ENCODE results near the gene SLC26A9.
"Not testable (repeated sequence)": the region's sequence is repeated elsewhere in the genome, so short reads cannot be mapped to it uniquely, and the experiment has no call there.

Gene SLC26A9

DNA sequence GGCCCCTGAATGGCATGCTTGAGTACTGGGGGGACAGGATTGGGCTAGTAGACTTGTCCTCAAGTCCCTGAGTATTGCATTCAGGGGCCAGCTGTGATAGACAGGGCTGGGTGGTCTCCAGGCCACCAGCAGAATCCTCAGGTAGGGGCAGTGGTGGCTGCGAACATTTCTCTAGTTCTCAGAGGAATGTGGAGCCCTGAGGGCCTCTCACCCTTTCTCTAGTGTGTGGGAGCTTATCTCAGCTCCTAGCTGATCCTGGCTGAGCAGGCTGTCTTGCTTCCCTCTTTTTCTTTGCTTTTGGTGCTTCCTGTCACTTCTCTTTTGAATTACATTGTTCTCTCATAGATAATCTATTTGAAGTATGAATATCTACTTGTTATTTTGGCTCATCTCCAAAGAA lies 63.3 kb downstream of the SLC26A9 start:
- TF ChIP-seq, protein P1, sequence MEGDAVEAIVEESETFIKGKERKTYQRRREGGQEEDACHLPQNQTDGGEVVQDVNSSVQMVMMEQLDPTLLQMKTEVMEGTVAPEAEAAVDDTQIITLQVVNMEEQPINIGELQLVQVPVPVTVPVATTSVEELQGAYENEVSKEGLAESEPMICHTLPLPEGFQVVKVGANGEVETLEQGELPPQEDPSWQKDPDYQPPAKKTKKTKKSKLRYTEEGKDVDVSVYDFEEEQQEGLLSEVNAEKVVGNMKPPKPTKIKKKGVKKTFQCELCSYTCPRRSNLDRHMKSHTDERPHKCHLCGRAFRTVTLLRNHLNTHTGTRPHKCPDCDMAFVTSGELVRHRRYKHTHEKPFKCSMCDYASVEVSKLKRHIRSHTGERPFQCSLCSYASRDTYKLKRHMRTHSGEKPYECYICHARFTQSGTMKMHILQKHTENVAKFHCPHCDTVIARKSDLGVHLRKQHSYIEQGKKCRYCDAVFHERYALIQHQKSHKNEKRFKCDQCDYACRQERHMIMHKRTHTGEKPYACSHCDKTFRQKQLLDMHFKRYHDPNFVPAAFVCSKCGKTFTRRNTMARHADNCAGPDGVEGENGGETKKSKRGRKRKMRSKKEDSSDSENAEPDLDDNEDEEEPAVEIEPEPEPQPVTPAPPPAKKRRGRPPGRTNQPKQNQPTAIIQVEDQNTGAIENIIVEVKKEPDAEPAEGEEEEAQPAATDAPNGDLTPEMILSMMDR (IDR thresholded peaks at IDR 0.05; ENCODE audit: low read depth, low read length, missing control alignments), result no peak
- no peak overlapping the region for H3K4me3 ChIP-seq (ENCODE audit: low read depth, low read length)
- DNase-seq (ENCODE audit: low read depth), result no peak

DNA sequence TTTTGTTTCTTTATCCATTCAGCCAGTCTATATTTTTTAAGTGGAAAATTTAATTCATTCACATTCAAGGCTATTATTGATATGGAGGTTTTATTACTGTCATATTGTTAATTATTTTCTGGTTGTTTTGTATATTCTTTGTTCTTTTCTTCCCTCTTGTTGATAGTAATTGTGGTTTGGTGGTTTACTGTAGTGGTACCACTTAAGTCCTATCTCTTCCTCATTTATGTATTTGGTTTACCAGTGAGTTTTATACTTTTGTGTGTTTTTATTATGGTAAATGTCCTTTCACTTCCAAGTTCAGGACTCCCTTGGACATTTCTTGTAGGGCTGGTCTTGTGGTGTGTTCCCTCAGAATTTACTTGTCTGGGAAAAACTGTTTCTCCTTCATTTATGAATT lies 65.2 kb downstream of the SLC26A9 start:
- TF ChIP-seq, protein P1 (IDR thresholded peaks at IDR 0.05; ENCODE audit: low read depth, low read length, missing control alignments), result no peak
- H3K4me3 ChIP-seq (ENCODE audit: low read depth, low read length), result no peak overlapping the region
- no peak for DNase-seq (ENCODE audit: low read depth)

DNA sequence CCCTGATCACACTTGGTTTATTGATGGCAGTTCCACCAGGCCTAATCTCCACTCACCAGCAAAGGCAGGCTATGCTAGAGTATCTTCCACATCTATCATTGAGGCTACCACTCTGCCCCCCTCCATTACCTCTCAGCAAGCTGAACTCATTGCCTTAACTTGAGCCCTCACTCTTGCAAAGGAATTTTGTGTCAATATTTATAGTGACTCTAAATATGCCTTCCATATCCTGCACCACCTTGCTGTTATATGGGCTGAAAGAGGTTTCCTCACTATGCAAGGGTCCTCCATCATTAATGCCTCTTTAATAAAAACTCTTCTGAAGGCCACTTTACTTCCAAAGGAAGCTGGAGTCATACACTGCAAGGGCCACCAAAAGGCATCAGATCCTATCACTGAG lies 70.1 kb downstream of the SLC26A9 start:
- DNase-seq (ENCODE audit: low read depth); H3K4me3 ChIP-seq (ENCODE audit: low read depth, low read length): not testable (repeated sequence)

DNA sequence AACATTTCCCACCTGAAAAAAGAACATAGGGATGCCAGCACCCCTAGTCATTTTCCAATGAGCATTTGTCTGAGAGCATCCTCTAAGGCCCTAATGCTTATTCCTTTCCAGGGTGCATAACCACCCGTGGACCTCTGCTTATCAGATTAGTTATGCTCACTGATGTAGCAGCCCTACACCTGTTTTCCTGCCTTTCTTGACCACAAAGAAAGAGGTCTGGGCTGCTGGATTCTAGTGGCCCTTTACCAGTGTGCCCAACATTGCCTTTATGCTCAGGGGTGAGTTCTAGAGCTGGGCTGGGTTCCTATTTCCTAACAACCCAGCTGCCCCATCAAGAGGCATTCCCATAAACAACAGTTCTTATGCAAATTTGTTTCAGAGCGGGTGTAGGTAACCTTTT lies 73.0 kb downstream of the SLC26A9 start:
- H3K4me3 ChIP-seq (ENCODE audit: low read depth, low read length), result no peak overlapping the region
- DNase-seq (ENCODE audit: low read depth), result no peak
- TF ChIP-seq, protein P1 (IDR thresholded peaks at IDR 0.05; ENCODE audit: low read depth, low read length, missing control alignments), result no peak

Measured in GM12864 (cell line).